Nephron progenitor cell (in vitro differentiated cells): ENCODE measurements around the gene FRS3.

Experiments
- DNase-seq: peaks from one replicate; pipeline ENCODE4 v3.0.0; 2021
- H3K27ac Mint-ChIP-seq: 2 replicates; pipeline ENCODE4 v1.8.0; 2021; ENCODE audit warnings: mild to moderate bottlenecking, moderate library complexity, mixed read lengths
- H3K27me3 Mint-ChIP-seq: 2 replicates; pipeline ENCODE4 v1.8.0; 2021; ENCODE audit warnings: mild to moderate bottlenecking, low read depth, mixed read lengths; ENCODE audit not compliant: poor library complexity
- H3K36me3 Mint-ChIP-seq: 2 replicates; pipeline ENCODE4 v1.8.0; 2021; ENCODE audit warnings: low read depth, mixed read lengths
- H3K4me1 Mint-ChIP-seq: 2 replicates; pipeline ENCODE4 v1.8.0; 2021; ENCODE audit warnings: mixed read lengths
- H3K4me3 Mint-ChIP-seq: 2 replicates; pipeline ENCODE4 v1.8.0; 2021; ENCODE audit warnings: mild to moderate bottlenecking, moderate library complexity, mixed read lengths
- H3K9me3 Mint-ChIP-seq: 2 replicates; pipeline ENCODE4 v1.8.0; 2021; ENCODE audit warnings: mild to moderate bottlenecking, moderate library complexity, mixed read lengths
- CTCF ChIP-seq: fragments of 200-600 bp; sonication (generic); IDR thresholded peaks from 2 replicates; pipeline ENCODE4 v1.5.0; 2021; ENCODE audit warnings: antibody characterized with exemption

Gene FRS3

GRCh38 chr6:41744236-41744787 lies 35.4 kb downstream of the FRS3 start:
- Mint-ChIP-seq H3K27ac (no peak overlapping the region), H3K9me3 (no peaks in the 10 kb centered on the region), H3K36me3 (no peaks in the 10 kb centered on the region), H3K4me1 (peaks cover 12% of the 10 kb centered on the region), H3K4me3 (no peak overlapping the region), H3K27me3 (peaks cover 18% of the 10 kb centered on the region)
- no peak for TF ChIP-seq CTCF
- DNase-seq = no peak

GRCh38 chr6:41743406-41744235 lies 36.1 kb downstream of the FRS3 start:
- no peak for TF ChIP-seq CTCF
- DNase-seq = no peak
- H3K27ac Mint-ChIP-seq = no peak overlapping the region
- H3K36me3 Mint-ChIP-seq = no peaks in the 10 kb centered on the region
- H3K4me3 Mint-ChIP-seq = no peak overlapping the region
- H3K9me3 Mint-ChIP-seq = no peaks in the 10 kb centered on the region
- H3K27me3 Mint-ChIP-seq = peaks cover 15% of the 10 kb centered on the region
- H3K4me1 Mint-ChIP-seq = peaks cover 12% of the 10 kb centered on the region

- Mint-ChIP-seq H3K27me3 (peaks cover 11% of the 10 kb centered on the region), H3K4me1 (peaks cover 12% of the 10 kb centered on the region), H3K36me3 (no peaks in the 10 kb centered on the region), H3K9me3 (no peaks in the 10 kb centered on the region), H3K27ac (no peak overlapping the region), H3K4me3 (no peak overlapping the region)
- TF ChIP-seq CTCF = no peak
- no peak for DNase-seq
These were observed 37.8 kb downstream of the FRS3 start for GRCh38 chr6:41741625-41742490.

- peaks cover 25% of the 10 kb centered on the region for H3K4me1 Mint-ChIP-seq
- no peak overlapping the region for H3K27ac Mint-ChIP-seq
- TF ChIP-seq CTCF = no peak
- H3K27me3 Mint-ChIP-seq = peaks cover 8% of the 10 kb centered on the region
- no peaks in the 10 kb centered on the region for H3K36me3 Mint-ChIP-seq
- H3K4me3 Mint-ChIP-seq = no peak overlapping the region
- H3K9me3 Mint-ChIP-seq = no peaks in the 10 kb centered on the region
- no peak for DNase-seq
These were observed 39.1 kb downstream of the FRS3 start for GRCh38 chr6:41740366-41741162.

GRCh38 chr6:41739041-41739440 lies 40.7 kb downstream of the FRS3 start:
- Mint-ChIP-seq H3K36me3 (no peaks in the 10 kb centered on the region), H3K4me1 (peaks cover 17% of the 10 kb centered on the region), H3K27ac (no peak overlapping the region), H3K27me3 (peaks cover 8% of the 10 kb centered on the region), H3K4me3 (no peak overlapping the region), H3K9me3 (no peaks in the 10 kb centered on the region)
- no peak for TF ChIP-seq CTCF
- DNase-seq = no peak
